Keratinocyte (primary cell): Measurements from ENCODE around the gene SEZ6. TPM values are rescaled to one million over a fixed set of nuclear protein-coding genes. Genes with fewer than 3 reads are reported as not detected.

Experiments used
- DNase-seq: peaks from one replicate; pipeline ENCODE4 v3.0.0-alpha.2; 2011; ENCODE audit warnings: low read depth, missing footprints, low spot score
- FAIRE-seq: peaks from 2 replicates; lab custom pipeline; 2011; peaks lifted over from hg19 to GRCh38; lab: Jason Lieb, UNC
- H2AFZ ChIP-seq: 2 replicates; pipeline ENCODE4 v1.6.0; 2012; ENCODE audit warnings: low read length, control low read depth, inconsistent platforms; ENCODE audit not compliant: control insufficient read depth
- H3K27ac ChIP-seq: 2 replicates; pipeline ENCODE4 v1.5.1; 2011; ENCODE audit warnings: low read length; ENCODE audit not compliant: control insufficient read depth, insufficient read depth
- H3K27me3 ChIP-seq: 3 replicates; pipeline ENCODE4 v1.6.0; 2011; ENCODE audit warnings: low read length; ENCODE audit not compliant: control insufficient read depth, insufficient read depth; ENCODE audit errors: extremely low read depth
- H3K36me3 ChIP-seq, 2 experiments: 2 replicates in 1 of 2; 3 replicates in 1 of 2; pipeline ENCODE4 v1.5.1; 2011; ENCODE audit warnings: low read length in 2 of 2, mild to moderate bottlenecking in 1 of 2; ENCODE audit not compliant: control insufficient read depth in 2 of 2, insufficient read depth in 2 of 2; ENCODE audit errors: extremely low read depth in 1 of 2
- H3K4me1 ChIP-seq: 3 replicates; pipeline ENCODE4 v1.5.1; 2011; ENCODE audit warnings: low read length; ENCODE audit not compliant: control insufficient read depth, insufficient read depth; ENCODE audit errors: extremely low read depth
- H3K4me2 ChIP-seq: 3 replicates; pipeline ENCODE4 v1.6.0; 2011; ENCODE audit warnings: low read depth, low read length; ENCODE audit not compliant: control insufficient read depth, insufficient read depth; ENCODE audit errors: extremely low read depth
- H3K4me3 ChIP-seq, 3 experiments: fragments of 200-600 bp in 1 of 3; sonication (generic) in 1 of 3; 2 replicates in 2 of 3; 3 replicates in 1 of 3; pipeline ENCODE4 v1.5.1; 2011 to 2016; ENCODE audit warnings: low read length in 3 of 3, mild to moderate bottlenecking in 3 of 3, control low read depth in 2 of 3, inconsistent platforms in 1 of 3, low read depth in 1 of 3, mixed read lengths in 1 of 3, mixed run types in 1 of 3, moderate library complexity in 1 of 3; ENCODE audit not compliant: control insufficient read depth in 2 of 3, insufficient read depth in 2 of 3; ENCODE audit errors: extremely low read depth in 1 of 3
- H3K79me2 ChIP-seq: 2 replicates; pipeline ENCODE4 v1.6.0; 2012; ENCODE audit warnings: low read length; ENCODE audit not compliant: control insufficient read depth, insufficient read depth
- H3K9ac ChIP-seq: 3 replicates; pipeline ENCODE4 v1.6.0; 2011; ENCODE audit warnings: low read length; ENCODE audit not compliant: control insufficient read depth, insufficient read depth; ENCODE audit errors: extremely low read depth
- H3K9me1 ChIP-seq: 3 replicates; pipeline ENCODE4 v1.6.0; 2011; ENCODE audit warnings: low read length; ENCODE audit not compliant: control insufficient read depth, insufficient read depth; ENCODE audit errors: extremely low read depth
- H3K9me3 ChIP-seq: 2 replicates; pipeline ENCODE4 v1.5.1; 2012; ENCODE audit warnings: low read depth, low read length; ENCODE audit not compliant: control insufficient read depth
- H4K20me1 ChIP-seq: 3 replicates; pipeline ENCODE4 v1.6.0; 2011; ENCODE audit warnings: low read length; ENCODE audit not compliant: control insufficient read depth, insufficient read depth; ENCODE audit errors: extremely low read depth
- CTCF ChIP-seq, 3 experiments: IDR thresholded peaks in 1 of 3; conservative IDR thresholded peaks in 1 of 3; optimal IDR thresholded peaks in 1 of 3; 2 replicates in 2 of 3; 3 replicates in 1 of 3; pipeline versions ENCODE3 to v1.5.1; 2011; ENCODE audit warnings: low read length in 3 of 3, mild to moderate bottlenecking in 3 of 3, moderate library complexity in 2 of 3, control low read depth in 1 of 3, inconsistent platforms in 1 of 3; ENCODE audit not compliant: insufficient read depth in 2 of 3; ENCODE audit errors: extremely low read depth in 1 of 3
- EZH2 ChIP-seq: IDR thresholded peaks from one replicate; pipeline ENCODE4 v1.6.1; 2012; ENCODE audit warnings: inconsistent platforms, mild to moderate bottlenecking, low read length, moderate library complexity
- dilution Hi-C: fragments of 300-500 bp; cut with MboI; formaldehyde crosslinking; loops from one replicate; pipeline ENCODE4 v1.7.0; 2020; ENCODE audit warnings: low sequenced_read_pairs; ENCODE audit not compliant: extremely low pct_ligation_motif_present
- polyA plus RNA-seq, 5 experiments: library from polyadenylated mRNA; depleted of rRNA in 3 of 5; stranded (reverse) in 3 of 5; stranded (forward) in 1 of 5; unstranded in 1 of 5; fragments of >200 nt; gene quantifications; 1 replicate in 1 of 5; 2 replicates in 3 of 5; 3 replicates in 1 of 5; pipeline versions ENCODE4 v1.2.1 to v1.2.3, GENCODE V29; 2011 to 2012; ENCODE audit warnings: missing spikeins in 2 of 5, low read depth in 1 of 5, low replicate concordance in 1 of 5

SEZ6 gene
- polyA plus RNA-seq, 1 donor (not counting 4 experiments of a cell fraction or from before 2014, with no cell fraction given) = not detected

- no peak overlapping the region for H3K27ac ChIP-seq
- no peak overlapping the region for H2AFZ ChIP-seq
- no peak overlapping the region for H3K4me3 ChIP-seq
- no peaks in the 10 kb centered on the region for H3K27me3 ChIP-seq
- H3K79me2 ChIP-seq = peaks cover 10% of the 10 kb centered on the region
- FAIRE-seq (no peak), DNase-seq (no peak)
- H3K36me3 ChIP-seq = peaks cover 51 to 72% of the 10 kb centered on the region in 2 experiments
- H3K4me1 ChIP-seq = no peaks in the 10 kb centered on the region
- no peaks in the 10 kb centered on the region for H3K9me1 ChIP-seq
- H3K4me2 ChIP-seq = no peak overlapping the region
- H4K20me1 ChIP-seq = no peaks in the 10 kb centered on the region
- no peak overlapping the region for H3K9ac ChIP-seq
- no peak for TF ChIP-seq CTCF (optimal IDR thresholded peaks at IDR 0.05 in 1 of 3, IDR thresholded peaks at IDR 0.05 in 1 of 3, conservative IDR thresholded peaks at IDR 0.05 in 1 of 3; ENCODE audit: extremely low read depth in 1 of 3, insufficient read depth in 2 of 3, low read length in 3 of 3)
- TF ChIP-seq EZH2 = no peak
- dilution Hi-C loops = no loop called here
- peaks cover 2% of the 10 kb centered on the region for H3K9me3 ChIP-seq
These were observed 85.6 kb downstream of the SEZ6 start for GRCh38 chr17:28920201-28920600.

- DNase-seq (no peak), FAIRE-seq (no peak)
- H3K9me3 ChIP-seq = peaks cover 6% of the 10 kb centered on the region
- no peak overlapping the region for H3K4me3 ChIP-seq
- H3K4me1 ChIP-seq = no peaks in the 10 kb centered on the region
- no peaks in the 10 kb centered on the region for H3K9me1 ChIP-seq
- H3K4me2 ChIP-seq = no peak overlapping the region
- peaks cover 49 to 73% of the 10 kb centered on the region in 2 experiments for H3K36me3 ChIP-seq
- no peak overlapping the region for H3K27ac ChIP-seq
- TF ChIP-seq EZH2 = no peak
- TF ChIP-seq CTCF (optimal IDR thresholded peaks at IDR 0.05 in 1 of 3, IDR thresholded peaks at IDR 0.05 in 1 of 3, conservative IDR thresholded peaks at IDR 0.05 in 1 of 3; ENCODE audit: extremely low read depth in 1 of 3, insufficient read depth in 2 of 3, low read length in 3 of 3) = no peak
- no peaks in the 10 kb centered on the region for H3K27me3 ChIP-seq
- dilution Hi-C loops = no loop called here
- no peaks in the 10 kb centered on the region for H3K79me2 ChIP-seq
- no peaks in the 10 kb centered on the region for H4K20me1 ChIP-seq
- no peak overlapping the region for H3K9ac ChIP-seq
- H2AFZ ChIP-seq = no peak overlapping the region
These were observed 87.5 kb downstream of the SEZ6 start for GRCh38 chr17:28918295-28918694.
